IMR-90 (cell line): ENCODE measurements around the gene ZDHHC6.

Source experiments
- BHLHE40 ChIP-seq: fragments of 150-350 bp; IDR thresholded peaks from 2 replicates; pipeline ENCODE4 v1.6.1; 2016; ENCODE audit warnings: mild to moderate bottlenecking, low read depth, low read length
- CEBPB ChIP-seq: IDR thresholded peaks from 2 replicates; pipeline ENCODE4 v1.6.1; 2012; ENCODE audit warnings: low read depth, low read length, improper control_type of control experiment
- CHD1 ChIP-seq: IDR thresholded peaks from 2 replicates; pipeline ENCODE4 v1.6.1; 2012; ENCODE audit warnings: low read depth, low read length, improper control_type of control experiment
- FOS ChIP-seq: fragments of 150-350 bp; IDR thresholded peaks from 2 replicates; pipeline ENCODE4 v1.6.1; 2016; ENCODE audit warnings: low read depth, low read length
- MAFK ChIP-seq: IDR thresholded peaks from 2 replicates; pipeline ENCODE4 v1.6.1; 2012; ENCODE audit warnings: low read depth, low read length, improper control_type of control experiment
- MAZ ChIP-seq: IDR thresholded peaks from 2 replicates; pipeline ENCODE4 v1.6.1; 2012; ENCODE audit warnings: low read depth, mild to moderate bottlenecking, low read length, improper control_type of control experiment, moderate library complexity, borderline replicate concordance
- POLR2A ChIP-seq: IDR thresholded peaks from 2 replicates; pipeline ENCODE4 v1.6.1; 2012; ENCODE audit warnings: mild to moderate bottlenecking, low read depth, low read length
- RAD21 ChIP-seq: IDR thresholded peaks from 2 replicates; pipeline ENCODE4 v1.6.1; 2012; ENCODE audit warnings: low read length, improper control_type of control experiment
- RCOR1 ChIP-seq: IDR thresholded peaks from 2 replicates; pipeline ENCODE4 v1.6.1; 2012; ENCODE audit warnings: mild to moderate bottlenecking, low read length, improper control_type of control experiment; ENCODE audit not compliant: insufficient replicate concordance
- RFX5 ChIP-seq: IDR thresholded peaks from 2 replicates; pipeline ENCODE4 v1.8.0; 2012; ENCODE audit warnings: low read depth, mild to moderate bottlenecking, low read length, moderate library complexity
- SMC3 ChIP-seq: fragments of 150-350 bp; IDR thresholded peaks from 2 replicates; pipeline ENCODE4 v1.6.1; 2016; ENCODE audit warnings: low read depth, mild to moderate bottlenecking, antibody characterized with exemption, low read length, moderate library complexity
- TF ChIP-seq, protein P1 (sequence below): conservative IDR thresholded peaks from 2 replicates; pipeline ENCODE4 v1.5.1; 2012; ENCODE audit warnings: mild to moderate bottlenecking, low read depth, low read length, improper control_type of control experiment
- TF ChIP-seq, protein P2 (sequence below): fragments of 150-350 bp; IDR thresholded peaks from 2 replicates; pipeline ENCODE4 v1.6.1; 2017; ENCODE audit warnings: mild to moderate bottlenecking, antibody characterized with exemption, low read length, low read depth

DNA sequence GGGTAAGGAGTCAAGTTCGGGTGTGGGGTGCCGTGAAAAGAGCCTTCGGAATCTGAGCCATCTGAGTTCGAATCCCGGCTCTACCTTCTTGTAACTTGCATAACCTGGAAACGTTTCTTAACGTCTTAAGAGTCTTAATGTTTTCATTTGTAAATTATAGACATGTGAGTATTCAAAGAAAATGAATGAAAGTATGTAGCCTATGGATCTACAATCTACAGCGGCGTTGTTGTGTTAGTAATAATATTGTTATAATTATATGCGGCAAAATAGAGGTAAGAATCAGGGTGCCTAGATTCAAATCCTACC is 860 bp upstream of the ZDHHC6 start:
- no peak for TF ChIP-seq RAD21
- TF ChIP-seq SMC3: no peak
- no peak for TF ChIP-seq POLR2A
- TF ChIP-seq, protein P1, sequence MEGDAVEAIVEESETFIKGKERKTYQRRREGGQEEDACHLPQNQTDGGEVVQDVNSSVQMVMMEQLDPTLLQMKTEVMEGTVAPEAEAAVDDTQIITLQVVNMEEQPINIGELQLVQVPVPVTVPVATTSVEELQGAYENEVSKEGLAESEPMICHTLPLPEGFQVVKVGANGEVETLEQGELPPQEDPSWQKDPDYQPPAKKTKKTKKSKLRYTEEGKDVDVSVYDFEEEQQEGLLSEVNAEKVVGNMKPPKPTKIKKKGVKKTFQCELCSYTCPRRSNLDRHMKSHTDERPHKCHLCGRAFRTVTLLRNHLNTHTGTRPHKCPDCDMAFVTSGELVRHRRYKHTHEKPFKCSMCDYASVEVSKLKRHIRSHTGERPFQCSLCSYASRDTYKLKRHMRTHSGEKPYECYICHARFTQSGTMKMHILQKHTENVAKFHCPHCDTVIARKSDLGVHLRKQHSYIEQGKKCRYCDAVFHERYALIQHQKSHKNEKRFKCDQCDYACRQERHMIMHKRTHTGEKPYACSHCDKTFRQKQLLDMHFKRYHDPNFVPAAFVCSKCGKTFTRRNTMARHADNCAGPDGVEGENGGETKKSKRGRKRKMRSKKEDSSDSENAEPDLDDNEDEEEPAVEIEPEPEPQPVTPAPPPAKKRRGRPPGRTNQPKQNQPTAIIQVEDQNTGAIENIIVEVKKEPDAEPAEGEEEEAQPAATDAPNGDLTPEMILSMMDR: no peak
- no peak for TF ChIP-seq RFX5
- TF ChIP-seq FOS: no peak
- TF ChIP-seq, protein P2, sequence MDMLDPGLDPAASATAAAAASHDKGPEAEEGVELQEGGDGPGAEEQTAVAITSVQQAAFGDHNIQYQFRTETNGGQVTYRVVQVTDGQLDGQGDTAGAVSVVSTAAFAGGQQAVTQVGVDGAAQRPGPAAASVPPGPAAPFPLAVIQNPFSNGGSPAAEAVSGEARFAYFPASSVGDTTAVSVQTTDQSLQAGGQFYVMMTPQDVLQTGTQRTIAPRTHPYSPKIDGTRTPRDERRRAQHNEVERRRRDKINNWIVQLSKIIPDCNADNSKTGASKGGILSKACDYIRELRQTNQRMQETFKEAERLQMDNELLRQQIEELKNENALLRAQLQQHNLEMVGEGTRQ: no peak
- no peak for TF ChIP-seq CHD1
- no peak for TF ChIP-seq MAZ
- no peak for TF ChIP-seq RCOR1
- TF ChIP-seq BHLHE40: no peak
- no peak for TF ChIP-seq MAFK
- no peak for TF ChIP-seq CEBPB
